NCI-H1092 treated with DMSO at 0.1 percent for 48 hours (cell line): Measurements from ENCODE around the gene PIK3AP1.
"Not testable (repeated sequence)": the region's sequence is repeated elsewhere in the genome, so short reads cannot be mapped to it uniquely, and the experiment has no call there.

Experiments
- DNase-seq: peaks from one replicate; lab custom pipeline; 2025; lab: John Stamatoyannopoulos, UW

The PIK3AP1 gene

DNA sequence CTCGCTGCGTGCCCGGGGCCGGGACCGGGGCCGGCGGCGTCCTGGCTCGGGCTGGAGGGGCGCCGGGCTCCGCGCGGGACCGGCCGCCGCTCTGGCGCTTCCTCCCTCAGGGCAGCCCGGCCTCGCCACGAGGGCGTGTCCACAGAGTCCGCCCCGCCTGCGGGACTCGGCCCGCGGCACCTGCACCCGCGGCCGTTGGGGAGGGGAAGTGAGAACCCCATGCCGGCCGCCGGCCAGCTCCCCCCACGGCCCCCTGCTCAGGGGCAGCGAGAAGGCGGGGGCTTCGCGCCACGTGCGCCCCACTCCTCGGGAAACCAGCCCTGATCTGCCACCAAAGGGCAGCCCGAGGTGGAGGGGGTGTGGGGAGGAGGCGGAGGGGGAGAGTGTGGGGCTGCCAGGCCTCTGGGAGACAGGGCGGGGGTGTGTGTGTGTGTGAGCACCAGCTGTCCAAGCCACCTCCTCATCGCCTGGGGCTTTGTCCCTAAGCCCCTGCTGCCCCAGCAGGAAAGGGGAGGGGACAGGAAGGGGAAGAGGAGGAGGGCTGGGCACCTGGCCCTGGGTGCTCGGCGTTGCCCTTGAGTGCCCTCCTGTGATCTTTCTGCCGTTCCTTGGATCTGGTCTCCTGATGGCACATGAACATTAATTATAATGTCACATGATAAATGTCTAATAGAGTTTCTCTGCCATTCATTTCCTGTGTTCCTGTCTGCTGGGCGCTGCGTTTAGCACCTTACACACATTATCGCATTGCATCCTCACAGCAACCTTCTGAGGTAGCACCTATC, at the start of gene PIK3AP1:
PIK3AP1 (minus strand) TSS at position 93 of the 785 bp plus-strand sequence. CDS start 120 bp downstream, outside the sequence.
- DNase-seq = peak; percentile 44

- no peak for DNase-seq
These were observed 47.8 kb upstream of the PIK3AP1 start for GRCh38 chr10:96768136-96768535.

- no peak for DNase-seq
These were observed 47.3 kb upstream of the PIK3AP1 start for GRCh38 chr10:96767611-96768010.

DNA sequence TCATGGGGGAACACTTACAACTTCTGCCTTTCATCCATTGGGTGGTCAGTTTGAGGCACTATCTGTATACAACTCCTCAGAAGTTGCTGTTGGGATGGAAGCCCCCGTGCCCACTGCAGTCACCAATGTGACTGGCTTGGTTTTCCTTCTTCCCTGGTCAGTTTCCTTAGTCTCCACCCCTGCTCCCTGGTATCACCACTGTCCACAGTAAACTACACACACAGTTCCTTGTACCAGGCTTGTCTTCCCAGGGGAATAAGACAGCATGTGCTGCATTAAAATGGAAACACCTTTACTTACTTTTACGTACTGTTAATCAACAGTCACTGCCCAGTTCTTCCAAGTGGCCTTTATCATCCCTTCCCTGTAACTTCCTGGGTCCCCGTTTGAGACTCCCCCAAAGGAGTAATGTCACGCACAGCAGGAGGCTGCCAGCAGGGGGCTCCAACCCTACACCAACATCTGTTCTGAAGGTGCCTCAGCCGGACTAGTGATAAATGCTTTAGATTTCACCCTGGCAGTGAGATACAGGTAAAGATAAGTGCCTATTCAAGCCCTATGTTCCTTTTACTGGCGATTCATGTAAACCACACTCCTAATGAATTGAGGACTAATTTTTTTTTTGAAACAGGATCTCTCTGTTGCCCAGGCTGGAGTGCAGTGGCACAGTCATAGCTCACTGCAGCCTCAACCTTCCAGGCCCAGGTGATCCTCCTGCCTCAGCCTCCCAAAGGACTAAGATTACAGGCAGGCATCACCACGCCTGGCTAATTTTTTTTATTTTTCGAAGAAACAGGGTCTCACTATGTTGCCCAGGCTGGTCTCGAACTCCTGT, 45.3 kb upstream of the PIK3AP1 start:
- peak; percentile 14 for DNase-seq

DNA sequence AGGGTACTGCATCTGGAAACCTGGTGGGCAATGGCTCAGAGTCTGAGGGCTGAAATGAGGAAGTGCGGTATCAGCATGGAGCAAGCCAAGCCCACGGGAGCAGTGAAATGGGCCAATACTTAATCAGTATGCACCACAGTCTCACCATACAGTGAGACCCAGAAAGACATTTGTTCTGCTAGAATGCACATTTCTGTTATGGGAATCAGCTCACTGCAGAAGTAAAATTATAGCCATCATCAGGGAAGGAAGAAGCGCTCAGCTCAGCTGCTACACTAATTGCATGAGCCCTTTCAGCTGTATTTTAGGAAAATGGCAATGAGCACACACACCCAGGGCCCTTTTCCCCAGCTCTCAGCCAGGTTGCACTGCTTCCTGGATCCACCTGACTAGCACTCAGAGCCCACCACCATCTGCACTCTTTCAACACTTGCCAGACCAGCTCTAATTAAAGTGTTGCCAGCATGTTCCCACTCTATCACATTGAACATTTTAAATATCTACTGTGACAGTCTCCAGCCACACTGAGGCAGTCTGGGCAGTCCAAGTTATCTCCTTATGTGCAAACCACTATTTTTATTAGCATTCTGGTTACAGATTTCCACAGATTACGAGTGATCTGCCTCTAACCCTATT, 44.2 kb upstream of the PIK3AP1 start:
- no peak for DNase-seq

GRCh38 chr10:96758423-96758822, 38.1 kb upstream of the PIK3AP1 start:
- no peak for DNase-seq

DNA sequence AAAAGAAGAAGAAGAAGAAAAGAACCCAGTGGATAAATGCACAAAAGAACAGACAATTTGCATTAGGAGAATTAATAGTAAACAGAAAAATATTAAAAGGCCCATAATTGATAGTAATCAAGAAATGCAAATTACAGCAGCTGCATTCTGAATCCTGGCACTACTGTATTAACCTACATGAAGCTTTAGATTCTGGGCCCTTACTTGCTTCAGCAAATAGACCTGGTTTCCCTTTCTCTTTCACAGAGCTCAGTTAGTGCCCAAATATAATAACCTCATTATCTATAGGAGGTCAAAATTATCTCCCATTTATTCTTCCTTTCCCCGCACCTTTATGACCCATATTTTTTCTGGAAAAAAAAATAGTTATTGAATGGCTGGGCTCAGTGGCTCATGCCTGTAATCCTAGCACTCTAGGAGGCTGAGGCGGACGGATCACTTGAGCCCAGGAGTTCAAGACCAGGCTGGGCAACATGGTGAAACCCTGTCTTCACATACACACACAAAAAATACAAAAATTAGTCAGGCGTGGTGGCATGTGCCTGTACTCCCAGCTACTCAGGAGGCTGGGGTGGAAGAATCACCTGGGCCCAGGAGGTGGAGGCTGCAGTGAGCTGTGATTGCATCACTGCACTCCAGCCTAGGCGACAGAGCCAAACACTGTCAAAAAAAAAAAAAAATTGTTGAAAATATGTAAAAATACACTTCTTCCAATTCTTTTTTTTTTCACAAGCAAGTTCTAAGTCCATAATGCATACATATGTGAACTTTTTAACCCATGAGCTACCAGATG, 36.0 kb upstream of the PIK3AP1 start:
- no peak for DNase-seq

DNA sequence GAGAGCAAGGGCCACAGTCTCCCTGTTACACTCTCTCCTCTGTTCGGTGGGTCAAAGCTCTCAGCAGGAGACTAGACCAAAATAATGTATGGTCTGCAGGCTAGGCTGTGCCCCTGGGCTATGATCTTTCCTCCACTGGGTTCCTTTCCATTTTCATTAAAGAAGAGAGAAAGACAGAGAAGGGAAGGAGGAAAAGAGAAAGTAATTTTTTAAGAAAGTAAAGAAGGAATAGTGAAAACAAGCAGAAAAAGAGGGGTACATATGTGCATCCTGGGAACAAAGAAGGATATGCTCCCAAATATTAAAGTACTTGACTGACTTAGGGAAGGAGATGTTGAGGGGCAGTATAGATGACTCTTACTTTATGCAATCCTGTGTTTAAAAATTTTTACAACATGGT, 33.6 kb upstream of the PIK3AP1 start:
- no peak for DNase-seq

- DNase-seq = no peak
These were observed 32.1 kb upstream of the PIK3AP1 start for GRCh38 chr10:96752375-96752774.

DNA sequence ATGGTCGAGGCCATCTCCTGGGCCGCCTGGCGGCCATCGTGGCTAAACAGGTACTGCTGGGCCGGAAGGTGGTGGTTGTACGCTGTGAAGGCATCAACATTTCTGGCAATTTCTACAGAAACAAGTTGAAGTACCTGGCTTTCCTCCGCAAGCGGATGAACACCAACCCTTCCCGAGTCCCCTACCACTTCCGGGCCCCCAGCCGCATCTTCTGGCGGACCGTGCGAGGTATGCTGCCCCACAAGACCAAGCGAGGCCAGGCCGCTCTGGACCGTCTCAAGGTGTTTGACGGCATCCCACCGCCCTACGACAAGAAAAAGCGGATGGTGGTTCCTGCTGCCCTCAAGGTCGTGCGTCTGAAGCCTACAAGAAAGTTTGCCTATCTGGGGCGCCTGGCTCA, 30.0 kb upstream of the PIK3AP1 start:
- not testable (repeated sequence) for DNase-seq

DNA sequence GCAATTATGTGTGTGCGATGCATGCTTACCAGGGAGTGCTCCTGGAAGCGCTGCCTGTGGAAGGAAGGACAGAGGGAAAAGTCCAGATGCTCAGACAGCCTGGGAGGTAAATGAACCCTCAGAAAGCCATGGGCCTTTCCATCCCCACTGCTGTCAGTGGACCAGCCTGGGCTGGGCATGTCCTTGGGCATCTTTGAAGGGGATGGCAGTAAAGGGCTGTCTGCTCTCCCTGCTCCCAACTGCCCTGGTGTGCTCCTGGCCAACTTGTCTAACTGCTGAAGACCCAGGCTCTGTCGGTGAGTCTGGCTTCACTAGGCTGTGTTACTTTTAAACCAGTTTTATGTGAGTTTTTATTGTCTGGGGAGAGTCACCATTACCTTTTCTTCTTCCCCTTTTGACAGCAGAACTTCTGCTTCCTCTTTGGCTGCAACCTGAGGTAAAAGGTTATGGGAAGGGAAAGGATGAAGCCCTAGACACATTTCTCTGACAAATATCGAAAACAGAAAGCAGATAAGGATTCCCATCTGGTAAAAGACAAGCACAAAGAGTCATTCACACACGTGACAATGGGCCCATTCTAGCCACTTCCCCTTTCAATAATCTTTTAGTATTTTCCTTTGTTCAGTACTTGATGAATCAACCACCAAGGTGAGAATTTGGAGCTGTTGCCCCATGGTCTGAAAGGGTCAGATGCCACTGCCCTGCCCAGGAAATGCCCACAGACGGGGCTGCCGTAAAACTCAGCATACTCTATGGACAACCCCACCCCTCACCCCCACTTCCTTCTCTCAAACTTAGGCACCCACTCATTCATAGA, 27.6 kb upstream of the PIK3AP1 start:
- no peak for DNase-seq

DNA sequence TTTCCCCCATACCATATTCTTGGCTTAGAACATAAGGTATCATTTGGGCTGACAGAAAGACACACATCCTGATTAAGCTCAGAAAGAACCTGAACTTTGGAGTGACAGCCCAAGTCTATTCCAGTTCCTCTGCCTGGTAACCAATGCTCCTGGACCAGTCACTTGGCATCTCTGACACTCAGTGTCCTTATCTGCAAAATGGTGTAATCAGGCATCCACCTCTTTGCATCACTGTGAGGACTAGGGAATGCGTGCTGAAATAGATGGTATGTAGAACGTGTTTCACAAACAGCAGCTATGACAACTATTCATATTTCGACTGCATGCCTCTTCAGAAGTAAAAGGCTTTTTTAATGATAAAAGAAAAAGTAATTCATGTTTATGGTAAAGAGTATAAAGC, 26.2 kb upstream of the PIK3AP1 start:
- no peak for DNase-seq

DNA sequence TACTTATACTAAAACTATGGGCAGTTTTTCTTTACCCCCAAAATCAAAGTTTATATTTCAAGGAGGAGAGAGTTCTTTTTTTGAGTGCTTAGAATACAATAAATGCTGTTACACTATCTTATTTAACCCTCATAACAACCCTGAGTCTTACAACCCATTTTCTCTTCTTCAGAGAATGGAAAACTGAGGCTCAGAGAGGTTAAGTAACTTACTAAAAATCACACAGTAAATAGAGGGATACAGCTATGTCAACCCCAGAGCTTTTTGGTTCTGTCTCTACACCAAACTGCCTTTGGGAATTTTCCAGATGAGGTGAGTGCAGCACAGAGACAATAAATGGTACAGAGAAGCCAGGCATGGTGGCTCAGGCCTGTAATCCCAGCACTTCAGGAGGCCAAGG, 25.6 kb upstream of the PIK3AP1 start:
- no peak for DNase-seq

DNA sequence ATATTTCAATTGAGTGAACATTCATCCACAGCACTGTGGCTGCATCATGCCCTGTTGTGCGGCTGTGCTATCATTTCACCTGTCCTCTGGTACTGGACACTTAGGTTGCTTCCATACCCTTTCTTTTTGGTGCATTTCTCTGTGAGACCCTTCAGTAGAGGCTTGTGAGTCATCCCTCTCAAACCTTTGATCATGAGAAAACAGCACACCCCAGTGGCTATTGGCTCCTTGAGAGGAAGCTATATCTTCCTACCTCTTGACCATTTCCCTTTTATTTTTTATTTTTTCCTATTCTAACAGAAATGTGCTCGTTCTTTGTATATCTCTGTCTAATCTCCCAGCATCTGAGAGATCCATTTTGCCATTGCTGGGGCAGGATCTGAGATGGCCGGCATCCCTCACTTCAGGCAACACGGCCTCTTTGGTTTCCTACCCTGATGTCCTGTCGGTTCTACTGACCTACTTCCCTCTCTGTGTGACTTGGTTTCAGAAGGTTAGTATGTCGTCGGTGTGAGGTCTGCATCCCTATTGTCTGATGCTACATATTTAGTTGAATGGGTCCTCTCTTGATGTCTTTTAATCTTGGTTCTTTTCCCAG, 23.8 kb upstream of the PIK3AP1 start:
- DNase-seq = peak; percentile 4

GRCh38 chr10:96741557-96741956, 21.2 kb upstream of the PIK3AP1 start:
- not testable (repeated sequence) for DNase-seq

DNA sequence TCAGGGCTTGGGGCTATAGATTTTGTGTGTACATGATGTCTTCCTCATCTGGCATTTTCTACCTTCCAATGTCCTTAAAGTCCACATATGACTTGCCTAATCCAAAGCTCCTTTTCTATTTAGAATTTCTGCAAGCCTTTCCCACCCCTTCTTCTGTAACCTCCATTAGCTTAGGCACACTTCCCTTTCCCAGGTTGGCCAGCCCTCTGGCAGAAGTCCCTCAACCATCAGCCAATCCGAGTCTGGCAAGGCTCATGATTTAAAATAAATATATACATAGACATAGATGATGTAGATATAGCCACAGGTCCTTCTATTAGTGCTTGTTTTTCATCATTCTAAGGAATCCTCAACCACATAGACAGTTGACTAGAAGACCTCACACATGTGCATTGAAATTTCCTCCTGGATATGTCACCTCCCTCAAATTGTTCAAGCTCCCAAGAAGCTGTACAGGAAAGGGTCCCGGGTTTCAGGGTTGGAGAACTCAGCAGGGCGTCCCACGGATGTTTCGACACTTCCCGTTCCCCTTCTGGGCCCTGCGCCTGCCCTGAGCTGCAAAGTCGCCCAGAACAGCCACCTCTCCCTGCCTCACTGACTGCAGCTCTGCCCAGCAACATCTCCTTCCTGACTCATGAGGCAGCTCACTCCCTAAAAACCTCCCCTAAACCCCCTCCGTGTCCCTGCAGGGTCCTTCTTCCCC, 20.4 kb upstream of the PIK3AP1 start:
- no peak for DNase-seq

DNA sequence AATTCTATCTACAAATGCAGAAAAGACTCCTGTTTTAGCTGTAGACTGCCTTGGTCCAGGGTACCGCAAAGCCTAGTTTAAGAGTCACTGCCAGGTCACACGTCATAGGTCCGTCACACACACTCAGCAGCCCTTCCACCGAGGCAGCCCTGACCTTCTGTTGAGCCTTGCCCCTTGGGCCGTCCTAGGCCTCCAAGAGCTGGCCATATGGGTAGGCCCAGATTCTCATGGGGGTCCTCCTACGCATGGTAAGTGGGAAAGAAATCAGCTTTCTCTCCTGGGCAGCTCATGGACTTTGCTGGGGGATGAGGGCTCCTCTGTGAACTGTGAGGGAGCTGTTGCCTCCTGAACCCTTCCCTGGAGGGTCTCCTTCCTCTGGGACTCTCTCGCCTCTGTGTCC, 19.8 kb upstream of the PIK3AP1 start:
- no peak for DNase-seq

GRCh38 chr10:96737307-96737902, 17.1 kb upstream of the PIK3AP1 start:
- DNase-seq = not testable (repeated sequence)

GRCh38 chr10:96724621-96725020, 4.3 kb upstream of the PIK3AP1 start:
- DNase-seq = no peak

DNA sequence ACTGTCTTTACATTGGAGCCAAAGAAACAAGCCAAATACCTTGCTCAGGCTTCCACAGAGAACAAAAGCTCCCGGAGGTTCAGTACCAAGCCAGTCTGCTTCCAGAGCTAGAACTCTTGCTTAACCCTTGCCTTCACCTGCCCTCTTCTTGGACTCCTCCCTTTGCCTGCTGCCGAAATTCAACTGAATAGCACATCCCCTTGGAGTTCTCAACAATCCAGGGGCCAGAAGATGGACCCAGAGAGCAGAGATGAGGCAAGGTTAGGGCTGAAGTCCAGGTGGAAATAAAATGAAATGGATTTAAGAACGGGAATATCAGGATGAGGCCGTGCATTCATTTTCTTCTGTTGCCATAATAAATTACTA, 876 bp upstream of the PIK3AP1 start:
- peak; percentile 15 for DNase-seq
